GM19035 (cell line): ENCODE data around the gene PCDHGB7.
"Not testable (repeated sequence)": the region's sequence is repeated elsewhere in the genome, so short reads cannot be mapped to it uniquely, and the experiment has no call there.

Experiments used
- ATAC-seq: cut with Tn5 transposase; IDR thresholded peaks from one replicate; pipeline ENCODE4 v1.9.1; 2021; ENCODE audit not compliant: unreplicated experiment

PCDHGB7 gene

GRCh38 chr5:141422742-141423291 is 5.3 kb downstream of the PCDHGB7 start:
- ATAC-seq = no peak

DNA sequence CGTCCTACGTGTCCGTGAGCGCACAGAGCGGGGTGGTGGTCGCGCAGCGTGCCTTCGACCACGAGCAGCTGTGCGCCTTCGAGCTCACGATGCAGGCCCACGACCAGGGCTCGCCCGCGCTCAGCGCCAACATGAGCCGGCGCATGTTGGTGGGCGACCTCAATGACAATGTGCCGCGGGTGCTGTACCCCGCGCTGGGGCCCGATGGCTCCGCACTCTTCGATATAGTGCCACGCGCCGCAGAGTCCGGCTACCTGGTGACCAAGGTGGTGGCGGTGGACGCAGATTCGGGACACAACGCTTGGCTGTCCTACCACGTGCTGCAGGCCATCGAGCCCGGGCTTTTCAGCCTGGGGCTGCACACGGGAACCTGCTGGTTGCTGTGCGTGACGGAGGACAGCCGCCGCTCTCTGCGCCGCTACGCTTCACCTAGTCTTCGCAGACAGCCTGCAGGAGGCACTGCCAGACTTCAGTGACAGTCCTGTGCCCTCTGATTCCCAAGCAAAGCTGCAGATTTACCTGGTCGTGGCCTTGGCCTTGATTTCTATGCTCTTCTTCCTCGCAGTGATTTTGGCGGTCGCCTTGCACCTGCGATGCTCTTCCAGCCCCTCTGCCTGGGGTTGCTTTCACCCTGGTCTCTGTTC is 10.4 kb downstream of the PCDHGB7 start:
- no peak for ATAC-seq

DNA sequence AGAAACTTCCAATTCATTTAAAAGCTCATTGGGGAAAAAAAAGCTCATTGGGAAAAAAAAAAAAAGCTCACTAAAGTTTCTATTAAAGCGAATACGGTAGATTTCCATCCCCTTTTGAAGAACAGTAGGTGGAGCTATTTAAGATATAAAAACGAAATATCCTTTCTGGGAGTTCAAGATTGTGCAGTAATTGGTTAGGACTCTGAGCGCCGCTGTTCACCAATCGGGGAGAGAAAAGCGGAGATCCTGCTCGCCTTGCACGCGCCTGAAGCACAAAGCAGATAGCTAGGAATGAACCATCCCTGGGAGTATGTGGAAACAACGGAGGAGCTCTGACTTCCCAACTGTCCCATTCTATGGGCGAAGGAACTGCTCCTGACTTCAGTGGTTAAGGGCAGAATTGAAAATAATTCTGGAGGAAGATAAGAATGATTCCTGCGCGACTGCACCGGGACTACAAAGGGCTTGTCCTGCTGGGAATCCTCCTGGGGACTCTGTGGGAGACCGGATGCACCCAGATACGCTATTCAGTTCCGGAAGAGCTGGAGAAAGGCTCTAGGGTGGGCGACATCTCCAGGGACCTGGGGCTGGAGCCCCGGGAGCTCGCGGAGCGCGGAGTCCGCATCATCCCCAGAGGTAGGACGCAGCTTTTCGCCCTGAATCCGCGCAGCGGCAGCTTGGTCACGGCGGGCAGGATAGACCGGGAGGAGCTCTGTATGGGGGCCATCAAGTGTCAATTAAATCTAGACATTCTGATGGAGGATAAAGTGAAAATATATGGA is 13.0 kb downstream of the PCDHGB7 start, which contains the start of gene PCDHGA12:
PCDHGA12 (plus strand) TSS at position 176 of the 782 bp plus-strand sequence; CDS start at position 429, 253 bp downstream.
- peak; percentile 83 for ATAC-seq

DNA sequence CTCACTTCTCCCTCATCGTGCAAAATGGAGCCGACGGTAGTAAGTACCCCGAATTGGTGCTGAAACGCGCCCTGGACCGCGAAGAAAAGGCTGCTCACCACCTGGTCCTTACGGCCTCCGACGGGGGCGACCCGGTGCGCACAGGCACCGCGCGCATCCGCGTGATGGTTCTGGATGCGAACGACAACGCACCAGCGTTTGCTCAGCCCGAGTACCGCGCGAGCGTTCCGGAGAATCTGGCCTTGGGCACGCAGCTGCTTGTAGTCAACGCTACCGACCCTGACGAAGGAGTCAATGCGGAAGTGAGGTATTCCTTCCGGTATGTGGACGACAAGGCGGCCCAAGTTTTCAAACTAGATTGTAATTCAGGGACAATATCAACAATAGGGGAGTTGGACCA is 13.8 kb downstream of the PCDHGB7 start:
- peak; percentile 33 for ATAC-seq

DNA sequence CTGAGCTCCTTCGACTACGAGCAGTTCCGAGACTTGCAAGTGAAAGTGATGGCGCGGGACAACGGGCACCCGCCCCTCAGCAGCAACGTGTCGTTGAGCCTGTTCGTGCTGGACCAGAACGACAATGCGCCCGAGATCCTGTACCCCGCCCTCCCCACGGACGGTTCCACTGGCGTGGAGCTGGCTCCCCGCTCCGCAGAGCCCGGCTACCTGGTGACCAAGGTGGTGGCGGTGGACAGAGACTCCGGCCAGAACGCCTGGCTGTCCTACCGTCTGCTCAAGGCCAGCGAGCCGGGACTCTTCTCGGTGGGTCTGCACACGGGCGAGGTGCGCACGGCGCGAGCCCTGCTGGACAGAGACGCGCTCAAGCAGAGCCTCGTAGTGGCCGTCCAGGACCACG is 14.8 kb downstream of the PCDHGB7 start:
- not testable (repeated sequence) for ATAC-seq

DNA sequence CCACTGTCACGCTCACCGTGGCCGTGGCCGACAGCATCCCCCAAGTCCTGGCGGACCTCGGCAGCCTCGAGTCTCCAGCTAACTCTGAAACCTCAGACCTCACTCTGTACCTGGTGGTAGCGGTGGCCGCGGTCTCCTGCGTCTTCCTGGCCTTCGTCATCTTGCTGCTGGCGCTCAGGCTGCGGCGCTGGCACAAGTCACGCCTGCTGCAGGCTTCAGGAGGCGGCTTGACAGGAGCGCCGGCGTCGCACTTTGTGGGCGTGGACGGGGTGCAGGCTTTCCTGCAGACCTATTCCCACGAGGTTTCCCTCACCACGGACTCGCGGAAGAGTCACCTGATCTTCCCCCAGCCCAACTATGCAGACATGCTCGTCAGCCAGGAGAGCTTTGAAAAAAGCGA is 15.2 kb downstream of the PCDHGB7 start:
- not testable (repeated sequence) for ATAC-seq

DNA sequence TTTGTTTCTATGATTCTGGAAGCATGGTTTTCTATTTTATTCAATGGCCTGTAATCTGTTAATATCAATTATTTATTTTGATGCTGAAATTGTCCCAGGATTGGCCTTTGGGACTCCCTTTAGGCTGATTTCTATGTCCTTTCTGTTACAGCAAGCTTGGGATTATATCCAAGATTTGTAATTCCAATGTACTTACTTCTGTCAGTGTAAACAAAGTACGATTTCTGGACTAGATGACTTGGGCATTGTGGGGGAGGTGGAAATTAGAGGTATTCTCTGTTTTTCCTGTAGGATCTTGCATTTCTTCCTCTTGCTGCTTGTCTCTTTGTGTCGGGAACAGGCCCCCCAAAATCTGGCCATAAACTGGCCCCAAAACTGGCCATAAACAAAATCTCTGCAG is 16.5 kb downstream of the PCDHGB7 start:
- no peak for ATAC-seq

GRCh38 chr5:141437221-141437620 is 19.7 kb downstream of the PCDHGB7 start:
- no peak for ATAC-seq

- ATAC-seq = no peak
These were observed 22.1 kb downstream of the PCDHGB7 start for GRCh38 chr5:141439411-141440141.

DNA sequence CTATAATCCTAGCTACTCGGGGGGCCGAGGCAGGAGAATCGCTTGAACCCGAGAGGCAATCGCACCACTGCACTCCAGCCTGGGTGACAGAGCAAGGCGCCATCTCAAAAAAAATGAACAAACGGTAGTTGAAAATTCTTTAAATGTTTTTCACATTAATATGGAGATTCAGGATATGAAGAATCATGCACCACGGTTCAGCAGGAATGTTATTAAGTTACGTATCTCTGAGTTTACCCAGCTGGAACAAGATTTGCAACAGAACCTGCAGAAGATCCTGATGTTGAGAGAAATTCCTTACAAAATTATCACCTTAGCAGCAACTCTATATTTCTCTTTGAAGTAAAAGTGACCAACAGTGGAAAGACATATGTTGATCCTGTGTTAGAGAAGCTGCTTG is 22.9 kb downstream of the PCDHGB7 start:
- no peak for ATAC-seq

DNA sequence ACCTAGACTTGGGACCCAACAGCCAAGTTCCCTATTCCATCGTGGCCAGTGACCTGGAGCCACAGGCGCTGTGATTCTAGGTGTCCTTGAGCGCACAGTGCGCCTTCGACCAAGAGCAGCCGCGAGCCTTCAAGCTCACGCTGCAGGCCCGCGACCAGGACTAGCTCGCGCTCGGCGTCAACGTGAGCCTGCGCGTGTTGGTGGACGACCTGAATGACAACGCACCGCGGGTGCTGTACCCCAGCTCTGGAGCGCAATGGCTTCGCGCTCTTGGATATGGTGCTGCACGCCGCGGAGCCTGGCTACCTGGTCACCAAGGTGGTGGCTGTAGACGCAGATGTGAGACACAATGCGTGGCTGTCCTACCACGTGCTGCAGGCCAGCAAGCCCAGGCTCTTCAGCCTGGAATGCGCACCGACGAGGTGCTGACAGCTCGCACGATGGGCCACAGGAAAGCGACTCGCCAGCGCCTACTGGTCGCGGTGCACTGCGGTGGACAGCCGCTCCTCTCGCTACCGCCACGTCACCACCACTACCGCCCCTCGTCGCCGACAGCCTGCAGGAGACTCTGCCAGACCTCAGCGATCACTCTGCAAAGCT is 24.2 kb downstream of the PCDHGB7 start:
- no peak for ATAC-seq

DNA sequence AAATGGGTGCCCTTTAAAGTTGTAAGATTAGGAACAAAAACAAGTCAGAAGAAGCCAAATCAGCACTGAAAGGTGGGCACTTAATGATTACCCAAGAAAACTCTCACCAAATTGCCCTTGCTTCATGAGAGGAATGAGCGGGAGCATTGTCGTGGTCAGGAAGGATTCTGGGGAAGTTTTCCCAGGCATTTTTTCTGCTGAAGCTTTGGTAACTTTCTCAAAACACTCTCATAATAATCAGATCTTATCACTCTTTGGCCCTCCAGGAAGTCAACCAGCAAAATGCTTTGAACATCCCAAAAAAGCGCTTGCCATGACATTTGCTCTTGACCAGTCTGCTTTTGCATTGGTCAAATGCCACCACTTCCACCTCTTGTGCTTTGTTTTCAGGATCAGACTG is 47.9 kb downstream of the PCDHGB7 start:
- ATAC-seq = no peak
